C4-2B (cell line): Measurements from ENCODE around the gene MRPL37.

ENCODE experiments used
- CTCF ChIP-seq: fragments of 450-650 bp; conservative IDR thresholded peaks from 2 replicates; pipeline ENCODE4 v1.5.1; 2017; ENCODE audit warnings: mild to moderate bottlenecking
- ZFX ChIP-seq: fragments of 450-650 bp; IDR thresholded peaks from 2 replicates; pipeline ENCODE4 v1.6.1; 2017

DNA sequence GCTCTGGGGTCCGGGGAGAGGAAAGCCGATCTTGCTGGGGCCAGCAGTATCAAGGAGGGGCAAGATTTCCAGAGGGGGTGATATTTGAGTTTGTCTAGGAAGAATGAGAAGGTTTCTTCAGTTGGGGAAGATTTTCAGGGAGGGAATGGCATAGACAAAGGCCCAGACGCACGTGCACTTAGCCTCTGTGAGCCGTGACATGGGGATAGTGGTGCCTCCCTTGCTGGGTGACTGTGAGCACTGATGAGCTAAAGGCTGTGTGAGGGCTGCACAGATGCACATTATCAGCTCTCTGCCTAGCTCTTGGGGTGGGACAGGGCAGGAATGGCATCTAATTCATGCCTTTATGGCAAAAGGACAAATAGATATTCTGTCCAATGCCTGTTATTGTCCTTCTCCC is 49.0 kb upstream of the MRPL37 start:
- no peak for TF ChIP-seq CTCF
- TF ChIP-seq ZFX: no peak
